Measurements from ENCODE around the gene NUP188. TPM values are rescaled to one million over a fixed set of nuclear protein-coding genes. Genes with fewer than 3 reads are reported as not detected.

NUP188 gene
- polyA plus RNA-seq, 1 donor from 2014 or later: 24.0 TPM

GRCh38 chr9:128913995-128914772, 33.3 kb upstream of the NUP188 start:
- Histone ChIP-seq H3K27ac (ENCODE audit: low read length) (no peak overlapping the region), H3K9me3 (ENCODE audit: low read length) (no peaks in the 10 kb centered on the region), H3K79me2 (replicated peaks; ENCODE audit: insufficient read depth, low read length) (peaks cover 4% of the 10 kb centered on the region), H3K4me2 (ENCODE audit: low read length) (no peak overlapping the region), H3K9ac (ENCODE audit: low read length) (no peak overlapping the region), H3F3A (ENCODE audit: insufficient read depth, low read length, poor library complexity, severe bottlenecking) (no peaks in the 10 kb centered on the region), H3K4me3 (ENCODE audit: low read length) (no peak overlapping the region), H3K27me3 (ENCODE audit: insufficient read depth, low read depth, low read length) (no peaks in the 10 kb centered on the region), H4K20me1 (ENCODE audit: insufficient read depth) (no peaks in the 10 kb centered on the region), H2AFZ (ENCODE audit: low read depth, low read length) (no peak overlapping the region), H3K36me3 (ENCODE audit: insufficient read depth, low read length) (no peaks in the 10 kb centered on the region), H3K9me2 (ENCODE audit: insufficient read depth, low read length) (no peaks in the 10 kb centered on the region)
- TF ChIP-seq EP300 (conservative IDR thresholded peaks at IDR 0.05; ENCODE audit: poor library complexity, severe bottlenecking) (no peak), EZH2 (IDR thresholded peaks at IDR 0.05; ENCODE audit: borderline replicate concordance, insufficient read depth, low read length, poor library complexity, severe bottlenecking) (no peak), POLR2AphosphoS5 (IDR thresholded peaks at IDR 0.05) (no peak), MXI1 (conservative IDR thresholded peaks at IDR 0.05; ENCODE audit: poor library complexity, severe bottlenecking) (no peak), SMC3 (conservative IDR thresholded peaks at IDR 0.05; ENCODE audit: poor library complexity) (no peak), CTCF (IDR thresholded peaks at IDR 0.05; ENCODE audit: poor library complexity, severe bottlenecking) (no peak), TAF1 (IDR thresholded peaks at IDR 0.05; ENCODE audit: low read depth) (no peak), RAD21 (conservative IDR thresholded peaks at IDR 0.05) (no peak), REST (IDR thresholded peaks at IDR 0.05; ENCODE audit: borderline replicate concordance) (no peak)

- no peak overlapping the region for H3K9ac ChIP-seq (ENCODE audit: low read length)
These were observed 31.3 kb upstream of the NUP188 start for GRCh38 chr9:128916204-128916603.

More at GRCh38 chr9:128916204-128916603, 31.3 kb upstream of the NUP188 start:
- H3K4me2 ChIP-seq (ENCODE audit: low read length): no peak overlapping the region
- H3K9me2 ChIP-seq (ENCODE audit: insufficient read depth, low read length): no peaks in the 10 kb centered on the region
- H3K4me3 ChIP-seq (ENCODE audit: low read length): no peak overlapping the region
- H3F3A ChIP-seq (ENCODE audit: insufficient read depth, low read length, poor library complexity, severe bottlenecking): no peaks in the 10 kb centered on the region
- no peak overlapping the region for H3K27ac ChIP-seq (ENCODE audit: low read length)
- H4K20me1 ChIP-seq (ENCODE audit: insufficient read depth): no peaks in the 10 kb centered on the region
- no peaks in the 10 kb centered on the region for H3K27me3 ChIP-seq (ENCODE audit: insufficient read depth, low read depth, low read length)
- peaks cover 4% of the 10 kb centered on the region for H3K79me2 ChIP-seq (replicated peaks; ENCODE audit: insufficient read depth, low read length)
- H3K36me3 ChIP-seq (ENCODE audit: insufficient read depth, low read length): no peaks in the 10 kb centered on the region
- no peak overlapping the region for H2AFZ ChIP-seq (ENCODE audit: low read depth, low read length)
- no peaks in the 10 kb centered on the region for H3K9me3 ChIP-seq (ENCODE audit: low read length)
- TF ChIP-seq SMC3 (conservative IDR thresholded peaks at IDR 0.05; ENCODE audit: poor library complexity): no peak
- TF ChIP-seq EZH2 (IDR thresholded peaks at IDR 0.05; ENCODE audit: borderline replicate concordance, insufficient read depth, low read length, poor library complexity, severe bottlenecking): no peak
- no peak for TF ChIP-seq POLR2AphosphoS5 (IDR thresholded peaks at IDR 0.05)
- no peak for TF ChIP-seq CTCF (IDR thresholded peaks at IDR 0.05; ENCODE audit: poor library complexity, severe bottlenecking)
- no peak for TF ChIP-seq EP300 (conservative IDR thresholded peaks at IDR 0.05; ENCODE audit: poor library complexity, severe bottlenecking)
- no peak for TF ChIP-seq RAD21 (conservative IDR thresholded peaks at IDR 0.05)
- no peak for TF ChIP-seq MXI1 (conservative IDR thresholded peaks at IDR 0.05; ENCODE audit: poor library complexity, severe bottlenecking)
- TF ChIP-seq TAF1 (IDR thresholded peaks at IDR 0.05; ENCODE audit: low read depth): no peak
- TF ChIP-seq REST (IDR thresholded peaks at IDR 0.05; ENCODE audit: borderline replicate concordance): no peak
